ENCODE data around the gene DNAH8.

Gene DNAH8

GRCh38 chr6:38976051-38976450 lies 260.9 kb downstream of the DNAH8 start:
- DNase-seq = no peak

GRCh38 chr6:38976801-38977500 lies 261.8 kb downstream of the DNAH8 start:
- no peak for DNase-seq

GRCh38 chr6:38978139-38978704 lies 263.1 kb downstream of the DNAH8 start:
- DNase-seq = no peak

- no peak for DNase-seq
These were observed 267.4 kb downstream of the DNAH8 start for GRCh38 chr6:38982470-38982869.

- no peak for DNase-seq
These were observed 269.6 kb downstream of the DNAH8 start for GRCh38 chr6:38984723-38985122.

GRCh38 chr6:38985839-38986238 lies 270.7 kb downstream of the DNAH8 start:
- DNase-seq = no peak

GRCh38 chr6:38987503-38987902 lies 272.4 kb downstream of the DNAH8 start:
- DNase-seq = no peak

GRCh38 chr6:38988736-38989449 lies 273.8 kb downstream of the DNAH8 start:
- DNase-seq = no peak

GRCh38 chr6:38990475-38990874 lies 275.4 kb downstream of the DNAH8 start:
- no peak for DNase-seq

- no peak for DNase-seq
These were observed 281.6 kb downstream of the DNAH8 start for GRCh38 chr6:38996676-38997075.

- DNase-seq = no peak
These were observed 282.1 kb downstream of the DNAH8 start for GRCh38 chr6:38997128-38997761.

GRCh38 chr6:39003072-39003471 lies 288.0 kb downstream of the DNAH8 start:
- no peak for DNase-seq

- DNase-seq = no peak
These were observed 288.4 kb downstream of the DNAH8 start for GRCh38 chr6:39003492-39003891.

- no peak for DNase-seq
These were observed 289.7 kb downstream of the DNAH8 start for GRCh38 chr6:39004801-39005200.

- DNase-seq = no peak
These were observed 290.7 kb downstream of the DNAH8 start for GRCh38 chr6:39005774-39006173.

GRCh38 chr6:39007575-39007974 lies 292.5 kb downstream of the DNAH8 start:
- DNase-seq = no peak

GRCh38 chr6:39008737-39009136 lies 293.6 kb downstream of the DNAH8 start:
- DNase-seq = no peak

GRCh38 chr6:39009476-39009875 lies 294.4 kb downstream of the DNAH8 start:
- no peak for DNase-seq

GRCh38 chr6:39016839-39017546 lies 301.9 kb downstream of the DNAH8 start:
- DNase-seq = no peak

- no peak for DNase-seq
These were observed 302.4 kb downstream of the DNAH8 start for GRCh38 chr6:39017547-39017880.

- no peak for DNase-seq
These were observed 303.0 kb downstream of the DNAH8 start for GRCh38 chr6:39018103-39018502.

GRCh38 chr6:39020136-39020535 lies 305.0 kb downstream of the DNAH8 start:
- no peak for DNase-seq

- DNase-seq = no peak
These were observed 305.9 kb downstream of the DNAH8 start for GRCh38 chr6:39021041-39021440.
